Testis (tissue), 3 donors: ENCODE measurements around the gene CPNE7. TPM values are rescaled to one million over a fixed set of nuclear protein-coding genes. Genes with fewer than 3 reads are reported as not detected.

ENCODE experiments used
- DNase-seq: peaks from one replicate; pipeline ENCODE4 v3.0.0-alpha.2; 2019
- H3K27ac ChIP-seq, 2 donors: fragments of 200-600 bp; sonication (generic); one replicate each; pipeline ENCODE4 v1.5.1; 2019
- H3K27me3 ChIP-seq: fragments of 200-600 bp; sonication (generic); one replicate; pipeline ENCODE4 v1.5.1; 2019
- H3K36me3 ChIP-seq: fragments of 200-600 bp; sonication (generic); one replicate; pipeline ENCODE4 v1.5.1; 2017; ENCODE audit warnings: low read depth; ENCODE audit errors: missing control alignments
- H3K4me1 ChIP-seq: fragments of 200-600 bp; sonication (generic); one replicate; pipeline ENCODE4 v1.5.1; 2019
- H3K4me3 ChIP-seq, 2 donors: fragments of 200-600 bp; sonication (generic); one replicate each; pipeline ENCODE4 v1.5.1; 2017 to 2019
- H3K9me3 ChIP-seq: fragments of 200-600 bp; sonication (generic); one replicate; pipeline ENCODE4 v1.5.1; 2017
- POLR2A ChIP-seq: fragments of 450-650 bp; IDR thresholded peaks from one replicate; pipeline ENCODE4 v1.6.1; 2017; ENCODE audit warnings: antibody characterized with exemption, mild to moderate bottlenecking, moderate library complexity
- WGBS, 2 donors: methylation state at CpG; one replicate each; pipeline ENCODE4 v1.1.5; 2018; 5-methylcytosine and 5-hydroxymethylcytosine counted together
- intact Hi-C: fragments of 100-400 bp; cut with DNase I; formaldehyde crosslinking; loops from one replicate; pipeline ENCODE4 v1.15.1; 2023; ENCODE audit warnings: low total_unique reads
- polyA plus RNA-seq: library from polyadenylated mRNA; stranded (reverse); fragments of 350-450 nt; fragmentation: Illumina TruSeq; extraction: RNeasy Lipid Tissue Mini Kit (QIAGEN cat#74804); gene quantifications from one replicate; pipeline ENCODE4 v1.2.3, GENCODE V29; 2014; ENCODE audit warnings: low read depth, low replicate concordance; ENCODE audit not compliant: insufficient read depth
- total RNA-seq, 2 donors: library from RNA; depleted of rRNA; stranded (reverse); fragments of >200 nt; gene quantifications; one replicate each; pipeline ENCODE4 v1.2.3, GENCODE V29; 2016
- TF ChIP-seq, protein P1 (sequence below), 3 experiments: fragments of 450-650 bp in 2 of 3; fragments of 200-600 bp in 1 of 3; sonication (generic) in 1 of 3; IDR thresholded peaks; one replicate each; pipeline ENCODE4 v1.5.1; 2016 to 2019; ENCODE audit warnings: antibody characterized with exemption in 3 of 3, mild to moderate bottlenecking in 2 of 3, moderate library complexity in 1 of 3

The CPNE7 gene
- total and polyA plus RNA-seq, 3 donors from 2014 or later = 3.3 to 15.0 (median 12.5) TPM

DNA sequence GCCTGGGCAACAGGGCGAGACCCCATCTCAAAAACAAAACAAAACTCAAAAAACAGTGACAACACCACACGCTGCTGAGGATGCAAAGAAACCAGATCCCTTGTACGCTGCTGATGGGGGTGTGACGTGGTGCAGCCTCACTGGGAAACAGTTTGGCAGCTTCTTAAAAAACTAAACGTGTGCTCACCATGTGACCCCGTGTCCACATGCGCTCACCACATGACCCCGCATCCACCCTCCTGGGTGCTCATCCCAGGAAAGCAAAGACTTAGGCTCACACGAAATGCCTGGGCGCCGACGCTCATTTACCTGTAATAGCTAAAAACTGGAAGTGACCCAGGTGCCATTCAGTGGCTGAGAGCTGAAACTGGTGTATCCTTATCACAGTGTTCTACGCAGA, 35.0 kb upstream of the CPNE7 start:
- no peaks in the 10 kb centered on the region for H3K9me3 ChIP-seq
- no peaks in the 10 kb centered on the region for H3K4me1 ChIP-seq
- no peak overlapping the region for H3K4me3 ChIP-seq
- DNase-seq = no peak
- intact Hi-C loops = no loop called here
- no peak for TF ChIP-seq POLR2A
- TF ChIP-seq, protein P1, sequence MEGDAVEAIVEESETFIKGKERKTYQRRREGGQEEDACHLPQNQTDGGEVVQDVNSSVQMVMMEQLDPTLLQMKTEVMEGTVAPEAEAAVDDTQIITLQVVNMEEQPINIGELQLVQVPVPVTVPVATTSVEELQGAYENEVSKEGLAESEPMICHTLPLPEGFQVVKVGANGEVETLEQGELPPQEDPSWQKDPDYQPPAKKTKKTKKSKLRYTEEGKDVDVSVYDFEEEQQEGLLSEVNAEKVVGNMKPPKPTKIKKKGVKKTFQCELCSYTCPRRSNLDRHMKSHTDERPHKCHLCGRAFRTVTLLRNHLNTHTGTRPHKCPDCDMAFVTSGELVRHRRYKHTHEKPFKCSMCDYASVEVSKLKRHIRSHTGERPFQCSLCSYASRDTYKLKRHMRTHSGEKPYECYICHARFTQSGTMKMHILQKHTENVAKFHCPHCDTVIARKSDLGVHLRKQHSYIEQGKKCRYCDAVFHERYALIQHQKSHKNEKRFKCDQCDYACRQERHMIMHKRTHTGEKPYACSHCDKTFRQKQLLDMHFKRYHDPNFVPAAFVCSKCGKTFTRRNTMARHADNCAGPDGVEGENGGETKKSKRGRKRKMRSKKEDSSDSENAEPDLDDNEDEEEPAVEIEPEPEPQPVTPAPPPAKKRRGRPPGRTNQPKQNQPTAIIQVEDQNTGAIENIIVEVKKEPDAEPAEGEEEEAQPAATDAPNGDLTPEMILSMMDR (IDR thresholded peaks at IDR 0.05) = no peak
- no peaks in the 10 kb centered on the region for H3K36me3 ChIP-seq
- H3K27me3 ChIP-seq = no peaks in the 10 kb centered on the region
- no peak overlapping the region for H3K27ac ChIP-seq
- WGBS, 2 donors = 90 to 94% methylated on average over 12 to 13 of the region's 13 CpGs

- no peak overlapping the region for H3K4me3 ChIP-seq
- no peaks in the 10 kb centered on the region for H3K4me1 ChIP-seq
- DNase-seq = no peak
- no peaks in the 10 kb centered on the region for H3K27me3 ChIP-seq
- no peak for TF ChIP-seq POLR2A
- TF ChIP-seq, protein P1 (IDR thresholded peaks at IDR 0.05) = no peak
- no peaks in the 10 kb centered on the region for H3K9me3 ChIP-seq
- 89 to 94% methylated on average over 21 of the region's 21 CpGs for WGBS, 2 donors
- no peak overlapping the region for H3K27ac ChIP-seq
- intact Hi-C loops = no loop called here
- no peaks in the 10 kb centered on the region for H3K36me3 ChIP-seq
Observed at GRCh38 chr16:89541792-89542191, 33.8 kb upstream of the CPNE7 start.

GRCh38 chr16:89544113-89544512, 31.4 kb upstream of the CPNE7 start:
- Histone ChIP-seq H3K4me3 (no peak overlapping the region), H3K27ac (no peak overlapping the region), H3K36me3 (no peaks in the 10 kb centered on the region), H3K27me3 (no peaks in the 10 kb centered on the region), H3K4me1 (no peaks in the 10 kb centered on the region), H3K9me3 (no peaks in the 10 kb centered on the region)
- peak; percentile 74 for DNase-seq
- TF ChIP-seq, protein P1 (IDR thresholded peaks at IDR 0.05) = no peak
- TF ChIP-seq POLR2A = no peak
- 56 to 80% methylated on average over 11 of the region's 11 CpGs for WGBS, 2 donors
- intact Hi-C loops = no loop called here

GRCh38 chr16:89544713-89545043, 30.9 kb upstream of the CPNE7 start:
- Histone ChIP-seq H3K36me3 (no peaks in the 10 kb centered on the region), H3K27me3 (no peaks in the 10 kb centered on the region), H3K4me1 (no peaks in the 10 kb centered on the region), H3K4me3 (no peak overlapping the region), H3K27ac (no peak overlapping the region), H3K9me3 (no peaks in the 10 kb centered on the region)
- WGBS, 2 donors = 80 to 88% methylated on average over 13 of the region's 13 CpGs
- TF ChIP-seq, protein P1 (IDR thresholded peaks at IDR 0.05) = no peak
- TF ChIP-seq POLR2A = no peak
- no peak for DNase-seq
- intact Hi-C loops = no loop called here

DNA sequence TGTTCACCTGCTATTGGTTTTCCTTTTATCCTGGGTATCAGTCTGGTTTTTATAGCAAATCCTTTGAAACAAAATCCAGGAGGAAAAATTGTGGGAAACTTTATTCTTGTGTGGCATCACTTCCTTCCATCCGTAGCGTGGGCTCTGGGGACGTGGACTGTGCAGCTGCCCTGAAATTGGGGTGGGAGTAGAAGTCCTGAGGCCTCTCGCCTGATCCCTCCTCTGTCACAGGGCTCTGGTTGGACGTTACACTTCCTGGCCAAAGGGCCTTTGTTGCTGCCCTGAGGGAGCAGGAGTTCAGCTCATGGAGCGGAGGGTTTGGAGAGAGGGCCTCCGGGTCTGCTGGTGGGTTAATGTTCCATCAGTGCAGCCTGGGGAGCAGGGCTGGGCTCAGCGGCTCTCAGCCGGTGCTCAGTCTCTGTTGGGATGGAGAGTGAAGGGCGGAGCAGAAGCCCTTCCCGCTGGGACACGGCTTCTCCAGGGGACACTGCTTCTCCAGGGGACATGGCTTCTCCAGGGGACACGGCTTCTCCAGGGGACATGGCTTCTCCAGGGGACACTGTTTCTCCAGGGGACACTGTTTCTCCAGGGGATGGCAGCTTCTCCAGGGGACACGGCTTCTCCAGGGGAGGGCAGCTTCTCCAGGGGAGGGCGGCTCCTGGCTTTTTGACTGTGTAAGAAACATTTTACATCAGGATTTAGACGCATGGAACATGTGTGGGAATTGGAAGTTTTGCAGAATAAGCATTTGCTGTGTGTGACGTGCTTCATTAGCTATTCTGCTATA, 30.3 kb upstream of the CPNE7 start:
- TF ChIP-seq POLR2A = no peak
- TF ChIP-seq, protein P1 (IDR thresholded peaks at IDR 0.05) = no peak
- Histone ChIP-seq H3K27me3 (no peaks in the 10 kb centered on the region), H3K27ac (no peak overlapping the region), H3K9me3 (no peaks in the 10 kb centered on the region), H3K36me3 (no peaks in the 10 kb centered on the region), H3K4me3 (no peak overlapping the region), H3K4me1 (no peaks in the 10 kb centered on the region)
- intact Hi-C loops = no loop called here
- no peak for DNase-seq
- 91 to 96% methylated on average over 15 to 17 of the region's 17 CpGs for WGBS, 2 donors
